Mucosa of rectum (tissue), 2 donors: ENCODE data around the gene ZNF213.

Source experiments
- H3K27ac ChIP-seq, 2 donors: one replicate each; pipeline ENCODE4 v1.7.0; 2013; ENCODE audit warnings: inconsistent platforms in 2 of 2, low read depth in 2 of 2, low read length in 2 of 2
- H3K27me3 ChIP-seq, 2 donors: one replicate each; pipeline ENCODE4 v1.7.0; 2013; ENCODE audit warnings: low read length in 2 of 2; ENCODE audit not compliant: control insufficient read depth in 2 of 2, insufficient read depth in 2 of 2
- H3K36me3 ChIP-seq, 2 donors: one replicate each; pipeline ENCODE4 v1.7.0; 2013; ENCODE audit warnings: low read length in 2 of 2; ENCODE audit not compliant: control insufficient read depth in 2 of 2, insufficient read depth in 2 of 2
- H3K4me1 ChIP-seq, 2 donors: one replicate each; pipeline ENCODE4 v1.7.0; 2013; ENCODE audit warnings: low read length in 2 of 2, mild to moderate bottlenecking in 1 of 2; ENCODE audit not compliant: control insufficient read depth in 2 of 2, insufficient read depth in 2 of 2
- H3K4me3 ChIP-seq, 2 donors: one replicate each; pipeline ENCODE4 v1.7.0; 2013; ENCODE audit warnings: low read length in 2 of 2
- H3K9ac ChIP-seq, 2 donors: one replicate each; pipeline ENCODE4 v1.7.0; 2013; ENCODE audit warnings: low read length in 2 of 2, low read depth in 1 of 2, mild to moderate bottlenecking in 1 of 2
- H3K9me3 ChIP-seq, 2 donors: one replicate each; pipeline ENCODE4 v1.7.0; 2013; ENCODE audit warnings: low read length in 2 of 2; ENCODE audit not compliant: control insufficient read depth in 2 of 2
- donor health status: healthy.
- donor health status: Normal muscosa, but diverticular disease.

Gene ZNF213

GRCh38 chr16:3182608-3183444 is 48.0 kb downstream of the ZNF213 start:
- Histone ChIP-seq H3K9ac (no peak overlapping the region), H3K4me3 (peak overlapping the region in 1 of 2 donors; percentile 50), H3K36me3 (no peaks in the 10 kb centered on the region), H3K4me1 (peaks cover 3 to 6% of the 10 kb centered on the region in 2 donors), H3K27me3 (peaks cover 48 to 70% of the 10 kb centered on the region in 2 donors), H3K27ac (no peak overlapping the region), H3K9me3 (no peaks in the 10 kb centered on the region)

- Histone ChIP-seq H3K27ac (no peak overlapping the region), H3K4me3 (peak overlapping the region in 1 of 2 donors; percentile 50), H3K4me1 (peaks cover 3 to 6% of the 10 kb centered on the region in 2 donors), H3K9me3 (no peaks in the 10 kb centered on the region), H3K36me3 (no peaks in the 10 kb centered on the region), H3K27me3 (peaks cover 53 to 73% of the 10 kb centered on the region in 2 donors), H3K9ac (no peak overlapping the region)
These were observed 48.8 kb downstream of the ZNF213 start for GRCh38 chr16:3183445-3184139.

- no peak overlapping the region for H3K4me3 ChIP-seq
- peaks cover 3 to 14% of the 10 kb centered on the region in 2 donors for H3K4me1 ChIP-seq
- no peak overlapping the region for H3K27ac ChIP-seq
- H3K36me3 ChIP-seq = no peaks in the 10 kb centered on the region
- peaks cover 59 to 69% of the 10 kb centered on the region in 2 donors for H3K27me3 ChIP-seq
- H3K9ac ChIP-seq = no peak overlapping the region
- no peaks in the 10 kb centered on the region for H3K9me3 ChIP-seq
These were observed 52.3 kb downstream of the ZNF213 start for GRCh38 chr16:3186946-3187690.

GRCh38 chr16:3187798-3188674 is 53.2 kb downstream of the ZNF213 start, which contains the start of gene OR1F1:
OR1F1 (plus strand) TSS chr16:3188204.
- no peak within 1 kb of the TSS for H3K27ac ChIP-seq
- no peaks in the 10 kb centered on the region for H3K9me3 ChIP-seq
- H3K4me1 ChIP-seq = peaks cover 3 to 13% of the 10 kb centered on the region in 2 donors
- no peaks in the 10 kb centered on the region for H3K36me3 ChIP-seq
- H3K4me3 ChIP-seq = peak within 1 kb of the TSS; percentile 10 to 28
- H3K27me3 ChIP-seq = peaks cover 55 to 65% of the 10 kb centered on the region in 2 donors
- no peak within 1 kb of the TSS for H3K9ac ChIP-seq

GRCh38 chr16:3188675-3188924 is 53.8 kb downstream of the ZNF213 start:
- Histone ChIP-seq H3K4me3 (peak overlapping the region in 1 of 2 donors; percentile 28), H3K9me3 (no peaks in the 10 kb centered on the region), H3K27me3 (peaks cover 49 to 64% of the 10 kb centered on the region in 2 donors), H3K36me3 (no peaks in the 10 kb centered on the region), H3K9ac (no peak overlapping the region), H3K27ac (no peak overlapping the region), H3K4me1 (peaks cover 0 to 8% of the 10 kb centered on the region in 2 donors)

GRCh38 chr16:3188925-3189825 is 54.3 kb downstream of the ZNF213 start:
- Histone ChIP-seq H3K27me3 (peaks cover 47 to 62% of the 10 kb centered on the region in 2 donors), H3K36me3 (no peaks in the 10 kb centered on the region), H3K9me3 (no peaks in the 10 kb centered on the region), H3K4me1 (peaks cover 0 to 8% of the 10 kb centered on the region in 2 donors), H3K27ac (no peak overlapping the region), H3K9ac (no peak overlapping the region), H3K4me3 (peak overlapping the region; percentile 10 to 28)

GRCh38 chr16:3189869-3190268 is 55.0 kb downstream of the ZNF213 start:
- Histone ChIP-seq H3K36me3 (no peaks in the 10 kb centered on the region), H3K9me3 (no peaks in the 10 kb centered on the region), H3K4me1 (peaks cover 0 to 8% of the 10 kb centered on the region in 2 donors), H3K27me3 (peaks cover 54 to 62% of the 10 kb centered on the region in 2 donors), H3K4me3 (no peak overlapping the region), H3K9ac (no peak overlapping the region), H3K27ac (no peak overlapping the region)

- Histone ChIP-seq H3K27ac (no peak overlapping the region), H3K27me3 (peaks cover 55 to 60% of the 10 kb centered on the region in 2 donors), H3K4me3 (no peak overlapping the region), H3K36me3 (no peaks in the 10 kb centered on the region), H3K9ac (no peak overlapping the region), H3K4me1 (peaks cover 0 to 8% of the 10 kb centered on the region in 2 donors), H3K9me3 (no peaks in the 10 kb centered on the region)
These were observed 56.1 kb downstream of the ZNF213 start for GRCh38 chr16:3190949-3191353.
